GM19372 (cell line): Measurements from ENCODE around the gene HELQ.

Experiments
- ATAC-seq: cut with Tn5 transposase; IDR thresholded peaks from one replicate; pipeline ENCODE4 v1.9.1; 2021; ENCODE audit warnings: mild to moderate bottlenecking, low read depth, moderate library complexity; ENCODE audit not compliant: unreplicated experiment

The HELQ gene

DNA sequence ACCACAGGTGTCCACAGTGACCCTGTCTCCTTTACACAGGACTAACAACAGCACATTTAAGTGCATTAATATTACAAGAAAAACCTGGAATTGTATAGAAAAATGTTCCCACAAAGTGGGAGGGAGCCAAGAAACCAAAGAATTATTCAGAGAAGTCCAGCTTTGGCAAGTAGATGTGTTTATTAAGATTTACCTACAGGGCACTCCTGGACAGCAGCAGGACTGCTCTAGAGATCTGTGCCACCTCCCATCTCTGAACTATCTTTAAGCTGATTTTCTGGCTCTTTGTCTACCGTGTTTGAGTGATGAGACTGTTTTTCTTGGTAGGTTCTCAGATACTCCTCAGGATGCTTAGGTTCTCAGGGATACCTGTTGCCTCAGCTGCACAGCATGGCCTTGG is 82.7 kb downstream of the HELQ start:
- ATAC-seq = no peak

DNA sequence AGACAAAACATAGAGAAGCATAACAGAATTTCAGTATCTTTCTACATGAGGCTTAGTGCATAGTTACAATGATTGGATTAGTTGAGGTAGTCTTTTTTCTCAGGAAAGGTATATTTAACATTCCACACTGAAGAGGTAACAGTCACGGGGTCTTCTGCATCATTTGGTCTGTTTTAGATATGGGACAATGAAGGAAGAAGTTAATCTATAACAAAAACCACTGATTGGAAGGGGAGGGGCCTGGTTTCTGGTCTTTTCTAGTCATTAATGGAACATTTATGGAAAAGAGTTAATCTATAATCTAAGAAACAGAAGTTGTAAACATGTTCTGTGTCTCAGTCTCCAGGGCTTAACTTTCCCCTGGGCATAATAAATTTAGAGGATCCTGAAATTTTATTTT is 83.7 kb downstream of the HELQ start:
- no peak for ATAC-seq

DNA sequence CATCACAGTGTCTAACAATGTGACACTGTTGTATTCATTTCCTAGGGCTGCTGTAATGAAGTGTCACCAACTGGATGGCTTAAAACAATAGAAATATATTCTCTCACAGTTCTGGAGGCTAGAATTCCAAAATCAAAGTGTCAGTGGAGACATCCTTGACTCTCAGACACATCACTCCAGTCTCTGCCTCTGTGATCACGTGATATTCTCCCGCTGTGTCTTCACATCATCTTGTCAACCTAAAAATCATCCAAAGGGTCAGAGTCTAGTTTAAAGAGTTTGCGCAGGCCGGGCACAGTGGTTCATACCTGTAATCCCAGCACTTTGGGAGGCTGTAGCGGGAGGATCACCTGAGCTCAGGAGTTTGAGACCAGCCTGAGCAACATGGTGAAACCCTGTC is 84.4 kb downstream of the HELQ start:
- ATAC-seq = no peak

DNA sequence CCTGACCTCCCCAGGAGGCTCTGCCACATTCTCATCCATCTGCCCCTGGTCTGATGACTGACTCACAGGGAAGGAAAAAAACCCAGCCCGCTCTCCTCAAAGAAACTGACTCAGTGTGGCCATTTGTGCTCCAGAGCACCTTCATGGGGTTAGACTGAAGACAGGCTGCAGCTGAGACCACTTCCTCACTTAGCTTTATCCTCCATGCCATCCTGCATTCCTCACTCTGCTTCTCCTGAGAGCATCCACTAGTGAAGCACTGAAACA is 85.0 kb downstream of the HELQ start:
- ATAC-seq = no peak

DNA sequence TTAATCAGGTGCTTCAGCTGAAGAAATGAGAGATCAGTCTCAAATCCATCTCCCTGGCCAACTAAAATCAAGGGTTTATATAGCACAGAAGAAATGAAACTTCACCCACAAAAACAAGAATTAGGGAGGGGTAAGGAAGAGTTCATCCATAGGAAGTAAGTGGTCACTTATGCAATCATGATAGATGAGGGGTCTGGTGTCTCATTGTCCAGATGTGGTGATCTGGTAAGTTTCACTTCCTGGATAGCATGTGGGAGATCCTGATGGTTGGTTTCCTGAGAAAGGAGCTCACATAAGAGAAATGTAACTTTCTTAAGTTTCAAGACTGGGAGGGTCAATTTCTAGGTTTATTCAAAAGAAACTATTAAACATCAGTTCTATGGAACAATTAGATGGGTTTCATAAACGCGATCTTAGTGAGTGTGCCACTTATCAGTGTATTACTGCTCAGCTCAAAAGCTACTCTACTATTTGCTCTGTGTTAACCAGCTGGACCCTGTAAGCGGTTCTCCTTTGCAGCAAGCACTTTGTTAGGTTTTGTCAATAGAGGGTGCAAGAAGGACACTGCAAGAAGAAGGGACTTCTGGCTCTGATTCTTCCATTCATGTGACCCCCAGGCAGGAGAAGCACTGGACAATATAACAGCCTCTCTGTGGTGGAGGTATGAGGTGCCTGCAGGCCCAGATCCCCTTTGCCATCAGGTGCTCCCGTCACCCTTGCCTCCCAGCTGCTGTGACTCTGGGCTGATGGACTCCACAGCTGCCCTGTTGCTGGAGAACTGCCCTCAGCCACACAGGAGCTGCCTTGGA is 85.6 kb downstream of the HELQ start:
- ATAC-seq = no peak

DNA sequence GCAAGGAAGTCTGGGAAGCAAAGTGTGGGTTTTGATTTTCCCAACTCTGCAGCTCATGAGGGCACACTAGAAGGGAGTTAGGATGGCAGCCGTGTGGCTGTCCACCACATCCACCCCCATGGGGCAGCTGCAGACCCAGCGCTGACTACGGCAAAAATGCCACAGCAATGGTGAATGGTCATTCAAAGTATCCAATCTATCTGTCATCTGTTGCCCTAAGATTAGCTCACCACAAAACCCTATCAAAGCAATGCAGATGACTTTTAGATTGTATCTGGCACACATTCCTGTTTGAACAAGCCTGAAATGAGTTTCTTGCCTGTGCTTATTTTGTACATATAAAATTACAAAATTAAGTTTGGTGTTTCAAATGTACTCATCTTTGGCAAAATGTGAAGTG is 91.3 kb downstream of the HELQ start:
- no peak for ATAC-seq

DNA sequence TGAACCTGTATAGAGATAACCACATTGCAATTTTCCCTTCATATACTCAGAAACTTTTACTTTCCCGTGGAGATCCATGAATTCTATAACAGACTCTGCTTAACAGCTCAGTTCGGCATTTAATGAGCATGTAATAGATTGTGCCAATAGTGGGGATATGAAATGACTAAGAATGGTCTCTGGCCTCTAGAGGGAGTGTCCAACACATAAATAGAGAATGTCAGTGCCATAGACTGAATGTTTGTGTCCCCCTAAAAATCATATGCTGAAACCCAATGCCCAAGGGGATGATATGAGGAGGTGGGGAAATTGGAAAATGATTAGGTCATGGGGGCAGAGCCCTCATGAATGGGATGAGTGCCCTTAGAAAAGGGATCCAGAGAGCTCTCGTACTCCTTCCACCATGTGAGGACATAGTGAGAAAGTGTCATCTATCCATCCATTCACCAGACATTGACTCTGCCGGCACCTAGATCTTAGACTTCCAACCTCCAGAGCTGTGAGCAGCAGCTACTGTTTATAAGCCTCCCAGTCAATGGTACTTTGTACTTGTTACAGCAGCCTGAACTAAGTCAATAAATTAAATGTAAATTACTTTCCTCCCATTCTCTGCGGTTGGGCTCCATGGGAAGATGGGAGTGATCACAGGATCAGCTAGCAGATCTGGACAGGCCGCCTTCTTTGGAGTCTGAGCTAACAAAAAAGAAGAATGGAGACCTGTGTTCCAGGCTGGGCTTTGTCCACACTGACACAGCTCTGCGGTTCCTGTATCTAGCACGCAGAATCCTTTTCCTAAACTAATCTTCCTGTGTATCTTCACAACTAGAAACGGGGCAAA is 92.9 kb downstream of the HELQ start:
- no peak for ATAC-seq

DNA sequence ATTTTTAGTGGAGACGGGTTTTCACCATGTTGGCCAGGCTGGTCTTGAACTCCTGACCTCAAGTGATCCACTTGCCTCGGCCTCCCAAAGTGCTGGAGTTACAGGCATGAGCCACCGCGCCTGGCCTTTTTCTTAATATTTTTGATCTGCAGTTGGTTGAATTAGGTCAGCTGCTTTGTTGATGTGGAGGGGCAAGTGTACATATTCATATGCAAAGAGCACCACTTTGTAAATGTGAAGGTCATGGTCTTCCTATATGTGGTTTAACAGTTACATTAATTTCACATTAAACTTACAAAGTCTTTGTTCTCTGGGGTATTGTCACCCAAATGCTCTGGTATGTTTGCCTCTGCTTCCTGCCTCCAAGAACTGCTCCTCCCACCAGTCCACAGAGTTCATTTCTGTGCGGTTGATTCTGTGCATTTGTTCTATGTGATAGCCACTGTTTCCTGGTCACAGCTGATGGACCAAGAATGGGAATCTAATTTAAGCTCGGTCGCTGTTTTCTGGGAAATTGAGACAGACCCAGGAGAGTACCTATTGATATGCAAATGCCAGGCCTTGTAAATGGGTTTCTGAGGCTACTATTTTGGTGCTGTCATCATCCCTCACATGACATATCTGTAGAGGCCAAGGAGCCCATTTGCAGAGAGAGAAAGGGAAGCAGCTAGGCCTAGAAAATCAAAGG is 94.1 kb downstream of the HELQ start:
- ATAC-seq = no peak

DNA sequence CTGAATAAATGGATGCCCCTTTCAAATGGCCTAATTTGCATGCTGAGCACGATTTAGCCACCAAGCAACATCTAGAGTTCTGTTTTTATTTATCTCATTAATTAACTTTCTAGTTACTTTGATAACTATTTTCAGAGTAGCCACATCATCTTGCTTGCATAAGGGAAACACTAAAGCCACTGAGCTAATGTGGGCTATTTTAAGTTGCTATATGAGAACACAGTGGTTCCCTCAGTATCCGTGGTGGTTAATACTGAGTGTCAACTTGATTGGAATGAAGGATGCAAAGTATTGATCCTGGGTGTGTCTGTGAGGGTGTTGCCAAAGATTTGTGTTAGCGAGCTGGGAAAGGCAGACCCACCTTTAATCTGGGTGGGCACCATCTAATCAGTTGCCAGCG is 95.6 kb downstream of the HELQ start:
- no peak for ATAC-seq

DNA sequence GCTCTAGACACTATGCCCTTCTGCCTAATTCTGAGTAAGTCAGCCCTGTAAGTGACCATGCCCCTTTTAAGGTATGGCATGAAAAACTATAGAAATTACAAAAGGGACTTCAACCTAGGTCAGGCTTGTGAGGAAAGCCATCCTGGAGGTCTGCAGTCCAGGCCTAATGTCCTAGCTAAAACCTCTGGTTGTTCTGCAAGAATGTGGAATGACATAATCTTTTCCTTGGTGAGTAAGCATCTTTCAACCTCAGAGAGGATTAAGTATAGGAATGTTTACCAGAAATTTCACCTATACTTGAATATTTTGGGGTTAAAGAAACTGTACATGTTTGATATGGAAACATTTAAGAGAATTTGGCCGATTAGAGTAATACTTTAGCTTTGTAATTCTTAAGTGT is 97.2 kb downstream of the HELQ start:
- ATAC-seq = no peak
